Activated CD4-positive, alpha-beta T cell treated with anti-CD3 and anti-CD28 coated beads for 48 hours (primary cell): Measurements from ENCODE around the gene TBC1D5.

Experiments used
- DNase-seq: peaks from one replicate; pipeline ENCODE4 v3.0.0-alpha.2; 2020

Gene TBC1D5

DNA sequence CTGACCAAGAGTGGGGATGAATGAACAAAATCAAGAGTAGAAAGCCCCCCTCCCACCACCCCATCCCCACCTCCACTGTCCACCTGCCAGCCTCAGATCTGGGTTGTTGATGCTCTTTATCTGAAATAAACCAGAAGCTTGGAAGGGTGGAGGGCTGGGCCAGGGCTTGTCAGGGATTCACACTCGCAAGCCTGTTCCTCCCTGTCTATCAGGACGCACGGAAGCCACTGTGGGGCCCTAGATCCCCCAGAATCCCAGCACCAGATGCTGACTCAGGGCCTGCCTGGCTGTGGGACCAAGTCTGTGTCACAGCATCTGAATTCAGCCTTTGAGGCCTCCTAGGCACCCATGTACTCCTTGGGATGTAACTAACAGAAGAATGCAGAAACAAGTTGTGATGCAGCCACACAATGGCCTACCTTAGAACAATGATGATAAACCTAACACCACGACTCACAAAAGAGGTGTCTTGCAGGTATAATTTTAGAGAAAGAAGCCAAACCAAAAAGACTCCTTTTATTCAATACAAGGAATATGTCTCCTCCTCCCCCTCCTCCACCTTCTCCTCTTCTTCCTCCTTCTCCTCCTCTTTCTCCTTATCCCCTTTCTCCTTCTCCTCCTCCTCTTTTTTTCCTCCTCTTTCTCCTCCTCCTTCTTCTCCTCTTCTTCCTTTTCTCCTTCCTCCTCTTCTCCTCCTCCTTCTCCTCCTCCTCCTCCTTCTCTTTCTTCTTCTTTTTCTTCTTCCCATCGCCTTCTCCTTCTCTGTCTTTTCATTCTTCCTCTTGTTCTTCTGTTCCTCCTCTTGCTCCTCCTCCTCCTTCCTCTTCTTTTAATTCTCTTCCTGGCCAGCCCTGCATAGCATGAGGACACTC, 623.0 kb downstream of the TBC1D5 start:
- DNase-seq, result no peak

GRCh38 chr3:17118771-17119170, 623.7 kb downstream of the TBC1D5 start:
- DNase-seq, result no peak

GRCh38 chr3:17116007-17116600, 626.3 kb downstream of the TBC1D5 start:
- DNase-seq, result no peak

DNA sequence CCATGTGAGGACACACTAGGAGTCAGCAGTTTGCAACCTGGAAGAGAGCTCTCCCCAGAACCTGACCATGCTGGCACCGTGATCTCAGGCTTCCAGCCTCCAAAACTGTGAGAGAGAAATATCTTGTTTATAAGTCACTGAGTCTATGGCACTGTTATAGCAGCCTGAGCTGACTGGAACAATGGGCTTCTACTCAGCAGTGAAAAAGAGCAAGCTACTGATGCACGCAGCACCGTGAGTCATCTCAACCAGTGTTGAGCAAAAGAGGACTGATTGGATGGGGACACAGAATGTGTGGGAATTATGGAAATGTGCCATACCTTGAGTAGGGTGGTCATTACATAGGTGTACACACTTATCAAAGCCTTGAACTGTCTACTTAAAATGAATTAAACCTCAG, 627.2 kb downstream of the TBC1D5 start:
- DNase-seq, result no peak

GRCh38 chr3:17111586-17111985, 630.8 kb downstream of the TBC1D5 start:
- DNase-seq, result no peak

DNA sequence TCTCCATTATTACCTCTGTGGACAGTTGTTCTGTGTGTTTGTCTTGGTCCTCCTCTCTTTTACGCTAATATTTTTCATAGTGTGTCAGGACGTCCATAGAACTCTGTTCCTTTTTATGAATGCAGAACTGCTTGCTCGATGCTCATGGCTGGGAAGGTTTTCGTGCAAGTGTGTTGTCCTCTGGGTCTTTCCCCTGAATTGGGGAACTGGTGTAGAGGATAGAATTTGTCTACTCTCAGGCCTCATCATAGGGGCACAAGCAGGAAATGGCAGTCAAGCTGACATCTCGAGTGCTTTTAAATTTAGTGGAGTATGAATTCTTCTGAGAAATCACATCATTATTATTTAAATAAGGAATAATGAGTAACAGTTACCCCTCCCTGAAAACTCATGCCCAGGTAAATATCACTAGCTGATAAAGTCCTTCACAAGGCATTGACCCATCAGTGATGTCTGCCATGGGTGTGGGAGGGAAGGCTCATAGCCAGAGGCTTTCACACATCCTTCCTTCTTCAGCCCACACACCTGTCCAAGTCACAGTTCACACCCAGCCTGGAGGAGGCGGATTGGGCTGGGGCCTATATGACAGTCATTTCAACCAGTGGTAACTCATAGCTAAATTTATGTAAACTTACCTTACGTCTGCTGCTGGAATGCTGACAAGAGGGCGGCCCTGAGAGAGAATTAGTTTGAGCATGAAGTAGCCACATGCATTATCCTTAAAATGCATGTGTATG, 631.6 kb downstream of the TBC1D5 start:
- peak; percentile 22 for DNase-seq
